ENCODE data around the gene CRYZL1. TPM values are rescaled to one million over a fixed set of nuclear protein-coding genes. Genes with fewer than 3 reads are reported as not detected.

The CRYZL1 gene
- total RNA-seq, 2 donors from 2014 or later: 31.5 to 36.0 TPM

DNA sequence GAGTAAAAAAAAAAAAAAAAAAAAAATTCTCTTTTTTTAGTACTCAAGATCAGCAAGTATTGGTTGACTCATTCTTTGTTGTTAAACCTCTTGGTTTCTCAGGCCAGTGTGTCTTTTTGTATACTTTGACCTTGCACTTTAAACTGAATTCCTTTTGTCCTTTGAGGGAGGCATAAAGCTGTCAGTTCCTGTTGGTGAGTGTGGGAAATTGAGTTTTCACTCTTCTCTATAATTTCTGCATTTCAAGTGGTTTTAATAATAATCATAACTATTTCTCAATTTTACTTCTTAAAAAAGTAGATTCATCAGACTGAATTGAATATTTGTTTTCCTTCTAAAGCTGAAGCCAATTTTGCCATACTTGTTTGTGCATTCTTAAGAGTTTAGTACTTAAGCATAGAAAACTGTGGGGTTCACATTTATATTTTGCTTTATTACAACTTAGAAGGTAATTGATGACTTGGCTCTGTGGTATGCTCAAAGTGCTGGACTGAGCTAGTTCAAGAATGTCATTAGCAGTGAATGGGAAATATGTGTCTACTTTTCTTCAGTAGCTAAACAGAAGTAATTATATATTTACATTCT lies 44.2 kb upstream of the CRYZL1 start:
- intact Hi-C loops (cut with DNase I): no loop called here
- H3K27me3 ChIP-seq: no peaks in the 10 kb centered on the region
- no peaks in the 10 kb centered on the region for H3K36me3 ChIP-seq
- no peak overlapping the region for H3K4me3 ChIP-seq
- H3K27ac ChIP-seq: no peak overlapping the region
- H3K4me1 ChIP-seq: no peaks in the 10 kb centered on the region
- no peaks in the 10 kb centered on the region for H3K9me3 ChIP-seq
- TF ChIP-seq, protein P1, sequence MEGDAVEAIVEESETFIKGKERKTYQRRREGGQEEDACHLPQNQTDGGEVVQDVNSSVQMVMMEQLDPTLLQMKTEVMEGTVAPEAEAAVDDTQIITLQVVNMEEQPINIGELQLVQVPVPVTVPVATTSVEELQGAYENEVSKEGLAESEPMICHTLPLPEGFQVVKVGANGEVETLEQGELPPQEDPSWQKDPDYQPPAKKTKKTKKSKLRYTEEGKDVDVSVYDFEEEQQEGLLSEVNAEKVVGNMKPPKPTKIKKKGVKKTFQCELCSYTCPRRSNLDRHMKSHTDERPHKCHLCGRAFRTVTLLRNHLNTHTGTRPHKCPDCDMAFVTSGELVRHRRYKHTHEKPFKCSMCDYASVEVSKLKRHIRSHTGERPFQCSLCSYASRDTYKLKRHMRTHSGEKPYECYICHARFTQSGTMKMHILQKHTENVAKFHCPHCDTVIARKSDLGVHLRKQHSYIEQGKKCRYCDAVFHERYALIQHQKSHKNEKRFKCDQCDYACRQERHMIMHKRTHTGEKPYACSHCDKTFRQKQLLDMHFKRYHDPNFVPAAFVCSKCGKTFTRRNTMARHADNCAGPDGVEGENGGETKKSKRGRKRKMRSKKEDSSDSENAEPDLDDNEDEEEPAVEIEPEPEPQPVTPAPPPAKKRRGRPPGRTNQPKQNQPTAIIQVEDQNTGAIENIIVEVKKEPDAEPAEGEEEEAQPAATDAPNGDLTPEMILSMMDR (IDR thresholded peaks at IDR 0.05): no peak
- DNase-seq: no peak
- no peak overlapping the region for H3K9ac ChIP-seq (ENCODE audit: low read depth in 2 of 2, low read length in 2 of 2)

DNA sequence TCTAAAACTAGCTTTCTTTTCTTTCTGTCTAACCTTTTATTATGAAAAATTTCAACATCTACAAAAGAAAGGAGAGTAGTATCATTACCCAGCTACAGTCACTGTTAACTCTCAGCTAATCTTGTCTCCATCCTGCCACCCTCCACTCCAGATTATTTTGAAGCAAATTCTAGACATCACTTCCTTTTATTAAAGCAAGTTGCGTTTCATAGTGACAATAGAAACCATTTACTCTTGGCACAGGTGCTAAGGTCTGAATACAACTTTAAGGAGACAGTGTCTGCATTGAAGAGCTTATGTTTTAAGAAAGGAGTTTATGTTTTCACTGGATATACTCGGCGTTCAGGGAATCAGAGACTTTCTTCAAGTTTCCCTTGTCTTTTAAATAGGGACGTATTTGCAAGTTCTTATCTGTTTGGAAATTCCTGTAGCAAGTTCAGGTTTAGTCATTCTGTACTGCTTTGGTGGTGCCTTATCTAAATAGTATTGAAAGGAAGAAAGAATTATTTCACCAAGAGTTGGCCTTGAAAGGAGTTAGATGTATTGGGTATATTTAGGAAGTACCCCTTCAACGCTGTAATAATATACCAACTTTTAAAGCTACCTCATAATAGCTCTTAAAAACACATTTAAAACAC lies 43.5 kb upstream of the CRYZL1 start:
- H3K9ac ChIP-seq (ENCODE audit: low read depth in 2 of 2, low read length in 2 of 2): no peak overlapping the region
- intact Hi-C loops (cut with DNase I): no loop called here
- no peaks in the 10 kb centered on the region for H3K27me3 ChIP-seq
- TF ChIP-seq, protein P1 (IDR thresholded peaks at IDR 0.05): no peak
- no peak overlapping the region for H3K4me3 ChIP-seq
- no peak overlapping the region for H3K27ac ChIP-seq
- no peaks in the 10 kb centered on the region for H3K36me3 ChIP-seq
- no peak for DNase-seq
- H3K4me1 ChIP-seq: no peaks in the 10 kb centered on the region
- H3K9me3 ChIP-seq: no peaks in the 10 kb centered on the region

DNA sequence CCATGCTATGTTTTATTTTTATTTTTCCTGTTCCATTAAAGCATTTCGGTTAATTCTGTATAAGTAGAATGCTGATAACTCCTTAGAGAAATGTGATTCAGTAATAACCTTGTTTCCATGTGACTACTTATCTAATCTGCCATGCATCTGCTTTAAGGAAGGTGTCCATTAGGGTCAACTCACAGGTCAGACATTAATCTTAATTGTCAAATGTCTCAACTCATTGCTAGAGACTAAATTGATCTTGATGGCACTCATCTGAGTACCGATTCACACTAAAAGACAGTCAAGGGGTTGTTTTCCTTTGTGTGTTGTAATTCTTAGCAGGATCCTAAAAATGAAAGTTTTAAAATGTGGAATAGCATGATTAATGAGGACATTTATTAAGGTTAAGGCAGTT lies 42.5 kb upstream of the CRYZL1 start:
- Histone ChIP-seq H3K27me3 (no peaks in the 10 kb centered on the region), H3K9ac (ENCODE audit: low read depth in 2 of 2, low read length in 2 of 2) (no peak overlapping the region), H3K4me1 (no peaks in the 10 kb centered on the region), H3K36me3 (no peaks in the 10 kb centered on the region), H3K9me3 (no peaks in the 10 kb centered on the region), H3K4me3 (no peak overlapping the region), H3K27ac (no peak overlapping the region)
- intact Hi-C loops (cut with DNase I): no loop called here
- TF ChIP-seq, protein P1 (IDR thresholded peaks at IDR 0.05): no peak
- no peak for DNase-seq

DNA sequence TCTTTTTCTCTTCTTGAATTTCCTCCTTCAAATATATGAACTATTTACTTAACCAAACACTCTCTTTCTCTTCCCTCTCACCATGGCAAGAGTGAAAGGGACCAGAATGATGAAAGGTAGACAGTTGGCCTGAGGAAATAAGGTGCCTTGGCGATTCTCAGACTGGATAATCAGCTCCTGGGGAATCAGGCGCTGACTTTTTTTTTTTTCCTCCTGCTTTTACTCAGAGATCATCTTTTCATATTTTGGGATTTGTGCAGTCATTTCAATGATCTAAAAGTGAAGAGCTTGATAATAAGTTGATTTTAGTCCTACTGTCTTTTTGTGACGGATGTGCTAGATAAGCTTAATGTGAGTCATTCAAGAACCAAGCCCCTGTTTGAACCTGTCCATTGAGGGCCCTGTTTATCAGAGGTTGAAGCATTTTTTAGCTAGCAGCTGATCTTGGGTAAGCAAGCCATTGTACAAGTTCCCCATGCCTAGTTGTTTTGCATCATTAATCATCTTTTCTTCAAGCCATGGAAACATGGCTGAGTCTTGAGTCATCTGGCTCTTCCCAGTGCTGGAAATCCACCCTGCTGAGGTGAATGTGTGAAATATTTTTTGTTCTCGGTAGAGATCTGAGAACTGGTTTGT lies 41.6 kb upstream of the CRYZL1 start:
- no peaks in the 10 kb centered on the region for H3K9me3 ChIP-seq
- DNase-seq: no peak
- no peaks in the 10 kb centered on the region for H3K27me3 ChIP-seq
- H3K9ac ChIP-seq (ENCODE audit: low read depth in 2 of 2, low read length in 2 of 2): no peak overlapping the region
- intact Hi-C loops (cut with DNase I): no loop called here
- no peaks in the 10 kb centered on the region for H3K36me3 ChIP-seq
- H3K4me1 ChIP-seq: no peaks in the 10 kb centered on the region
- no peak overlapping the region for H3K27ac ChIP-seq
- H3K4me3 ChIP-seq: no peak overlapping the region
- TF ChIP-seq, protein P1 (IDR thresholded peaks at IDR 0.05): no peak

DNA sequence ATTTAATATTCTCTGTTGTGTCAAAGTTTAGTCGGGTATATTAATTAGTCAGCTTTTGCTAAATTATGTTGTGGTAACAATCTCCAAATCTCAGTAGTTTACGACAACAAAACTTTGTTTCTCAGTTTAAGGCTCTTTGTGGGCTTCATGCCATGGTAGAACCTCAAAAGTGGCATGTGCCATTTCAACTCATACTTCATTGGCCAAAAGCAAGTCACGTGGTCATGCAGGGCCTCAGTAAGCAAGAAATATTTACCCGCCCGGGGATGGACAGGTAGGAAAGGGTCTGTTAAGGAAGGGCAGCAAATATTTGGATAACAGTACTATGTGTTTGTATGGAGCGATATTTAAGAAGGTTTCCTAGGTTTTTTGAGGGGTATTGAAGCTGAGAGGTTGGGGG lies 39.3 kb upstream of the CRYZL1 start:
- intact Hi-C loops (cut with DNase I): no loop called here
- TF ChIP-seq, protein P1 (IDR thresholded peaks at IDR 0.05): no peak
- Histone ChIP-seq H3K27ac (no peak overlapping the region), H3K4me1 (no peaks in the 10 kb centered on the region), H3K27me3 (no peaks in the 10 kb centered on the region), H3K9ac (ENCODE audit: low read depth in 2 of 2, low read length in 2 of 2) (no peak overlapping the region), H3K4me3 (no peak overlapping the region), H3K36me3 (no peaks in the 10 kb centered on the region), H3K9me3 (no peaks in the 10 kb centered on the region)
- no peak for DNase-seq

Measured in colonic mucosa (tissue), 4 donors.